ENCODE measurements around the gene LSM11.

LSM11 gene

DNA sequence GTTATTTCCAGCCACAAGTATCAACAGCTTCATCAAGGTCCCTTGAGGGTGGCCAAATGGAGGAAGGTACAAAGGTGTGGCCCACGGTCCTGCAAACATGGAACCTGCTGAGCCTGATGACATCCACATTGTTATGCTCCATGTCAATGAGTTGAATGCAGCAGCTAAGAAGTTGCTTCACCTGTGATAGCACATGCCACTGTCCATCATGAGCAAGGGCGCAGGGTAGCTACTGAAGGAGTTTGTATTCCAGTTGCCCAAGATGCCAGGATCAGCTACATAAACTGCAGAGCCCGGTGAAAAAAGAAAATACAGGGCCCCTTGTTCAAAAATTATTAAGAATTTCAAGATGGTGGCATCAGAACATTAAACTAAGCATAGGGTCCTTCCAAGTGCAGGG lies 24.2 kb downstream of the LSM11 start:
- TF ChIP-seq, protein P1, sequence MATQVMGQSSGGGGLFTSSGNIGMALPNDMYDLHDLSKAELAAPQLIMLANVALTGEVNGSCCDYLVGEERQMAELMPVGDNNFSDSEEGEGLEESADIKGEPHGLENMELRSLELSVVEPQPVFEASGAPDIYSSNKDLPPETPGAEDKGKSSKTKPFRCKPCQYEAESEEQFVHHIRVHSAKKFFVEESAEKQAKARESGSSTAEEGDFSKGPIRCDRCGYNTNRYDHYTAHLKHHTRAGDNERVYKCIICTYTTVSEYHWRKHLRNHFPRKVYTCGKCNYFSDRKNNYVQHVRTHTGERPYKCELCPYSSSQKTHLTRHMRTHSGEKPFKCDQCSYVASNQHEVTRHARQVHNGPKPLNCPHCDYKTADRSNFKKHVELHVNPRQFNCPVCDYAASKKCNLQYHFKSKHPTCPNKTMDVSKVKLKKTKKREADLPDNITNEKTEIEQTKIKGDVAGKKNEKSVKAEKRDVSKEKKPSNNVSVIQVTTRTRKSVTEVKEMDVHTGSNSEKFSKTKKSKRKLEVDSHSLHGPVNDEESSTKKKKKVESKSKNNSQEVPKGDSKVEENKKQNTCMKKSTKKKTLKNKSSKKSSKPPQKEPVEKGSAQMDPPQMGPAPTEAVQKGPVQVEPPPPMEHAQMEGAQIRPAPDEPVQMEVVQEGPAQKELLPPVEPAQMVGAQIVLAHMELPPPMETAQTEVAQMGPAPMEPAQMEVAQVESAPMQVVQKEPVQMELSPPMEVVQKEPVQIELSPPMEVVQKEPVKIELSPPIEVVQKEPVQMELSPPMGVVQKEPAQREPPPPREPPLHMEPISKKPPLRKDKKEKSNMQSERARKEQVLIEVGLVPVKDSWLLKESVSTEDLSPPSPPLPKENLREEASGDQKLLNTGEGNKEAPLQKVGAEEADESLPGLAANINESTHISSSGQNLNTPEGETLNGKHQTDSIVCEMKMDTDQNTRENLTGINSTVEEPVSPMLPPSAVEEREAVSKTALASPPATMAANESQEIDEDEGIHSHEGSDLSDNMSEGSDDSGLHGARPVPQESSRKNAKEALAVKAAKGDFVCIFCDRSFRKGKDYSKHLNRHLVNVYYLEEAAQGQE (IDR thresholded peaks at IDR 0.05; ENCODE audit: insufficient replicate concordance, low read depth) = no peak
- TF ChIP-seq, protein P2, sequence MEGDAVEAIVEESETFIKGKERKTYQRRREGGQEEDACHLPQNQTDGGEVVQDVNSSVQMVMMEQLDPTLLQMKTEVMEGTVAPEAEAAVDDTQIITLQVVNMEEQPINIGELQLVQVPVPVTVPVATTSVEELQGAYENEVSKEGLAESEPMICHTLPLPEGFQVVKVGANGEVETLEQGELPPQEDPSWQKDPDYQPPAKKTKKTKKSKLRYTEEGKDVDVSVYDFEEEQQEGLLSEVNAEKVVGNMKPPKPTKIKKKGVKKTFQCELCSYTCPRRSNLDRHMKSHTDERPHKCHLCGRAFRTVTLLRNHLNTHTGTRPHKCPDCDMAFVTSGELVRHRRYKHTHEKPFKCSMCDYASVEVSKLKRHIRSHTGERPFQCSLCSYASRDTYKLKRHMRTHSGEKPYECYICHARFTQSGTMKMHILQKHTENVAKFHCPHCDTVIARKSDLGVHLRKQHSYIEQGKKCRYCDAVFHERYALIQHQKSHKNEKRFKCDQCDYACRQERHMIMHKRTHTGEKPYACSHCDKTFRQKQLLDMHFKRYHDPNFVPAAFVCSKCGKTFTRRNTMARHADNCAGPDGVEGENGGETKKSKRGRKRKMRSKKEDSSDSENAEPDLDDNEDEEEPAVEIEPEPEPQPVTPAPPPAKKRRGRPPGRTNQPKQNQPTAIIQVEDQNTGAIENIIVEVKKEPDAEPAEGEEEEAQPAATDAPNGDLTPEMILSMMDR (IDR thresholded peaks at IDR 0.05; ENCODE audit: insufficient read depth, low read length) = no peak
- TF ChIP-seq SPI1 (IDR thresholded peaks at IDR 0.05; ENCODE audit: borderline replicate concordance, low read depth) = no peak
- no peak for TF ChIP-seq POLR2AphosphoS5 (IDR thresholded peaks at IDR 0.05; ENCODE audit: low read depth)
- TF ChIP-seq GABPA (IDR thresholded peaks at IDR 0.05; ENCODE audit: low read depth) = no peak
- Histone ChIP-seq H3K27me3 (ENCODE audit: insufficient read depth, poor library complexity, severe bottlenecking) (no peaks in the 10 kb centered on the region), H3K4me3 (replicated peaks; ENCODE audit: insufficient read depth, low read length) (no peak overlapping the region), H3K27ac (replicated peaks) (no peak overlapping the region)
- DNase-seq (ENCODE audit: low read depth in 1 of 2, low spot score in 1 of 2) = no peak

DNA sequence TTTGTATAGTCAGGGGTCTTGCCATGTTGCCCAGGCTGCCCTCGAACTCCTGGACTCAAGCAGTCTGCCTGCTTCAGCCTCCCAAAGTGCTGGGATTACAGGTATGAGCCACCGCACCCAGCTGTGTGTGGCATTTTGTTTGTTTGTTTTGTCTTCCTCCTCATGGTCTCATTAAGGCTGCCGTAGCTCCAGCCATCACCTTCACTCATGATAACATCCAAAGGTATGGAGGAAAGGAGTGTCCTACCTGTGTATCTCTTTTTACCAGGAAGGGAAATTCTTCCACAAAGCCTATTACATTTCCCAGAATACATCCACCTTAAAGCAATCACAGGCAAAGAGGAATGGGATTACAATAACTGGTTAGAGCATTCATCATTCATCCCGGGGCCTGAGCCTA lies 27.2 kb downstream of the LSM11 start:
- no peak for DNase-seq (ENCODE audit: low read depth in 1 of 2, low spot score in 1 of 2)

DNA sequence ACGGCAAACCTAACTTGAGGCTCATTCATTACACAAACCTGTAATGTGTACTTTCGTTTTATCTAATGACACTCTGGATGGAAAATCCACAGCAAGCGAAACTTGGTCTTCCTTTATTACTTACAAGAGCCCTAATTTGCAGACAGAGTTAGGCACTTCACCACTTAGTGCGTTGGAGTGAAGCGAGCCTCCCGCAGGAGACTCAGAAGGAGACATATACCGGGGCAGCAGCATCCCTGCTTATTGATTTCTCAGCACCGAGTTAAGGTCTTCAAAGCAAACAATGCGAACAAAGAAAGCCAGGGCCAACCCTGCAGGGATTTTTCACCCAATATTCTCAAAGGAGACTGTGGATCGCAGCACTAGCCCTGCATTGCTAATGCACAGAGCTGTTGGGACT lies 28.6 kb downstream of the LSM11 start:
- TF ChIP-seq, protein P1 (IDR thresholded peaks at IDR 0.05; ENCODE audit: insufficient replicate concordance, low read depth) = no peak
- Histone ChIP-seq H3K4me3 (replicated peaks; ENCODE audit: insufficient read depth, low read length) (no peak overlapping the region), H3K27me3 (ENCODE audit: insufficient read depth, poor library complexity, severe bottlenecking) (no peaks in the 10 kb centered on the region), H3K27ac (replicated peaks) (no peak overlapping the region)
- DNase-seq (ENCODE audit: low read depth in 1 of 2, low spot score in 1 of 2) = no peak

More for the DNA sequence above, 27.2 kb downstream of the LSM11 start:
- TF ChIP-seq, protein P1 (IDR thresholded peaks at IDR 0.05; ENCODE audit: insufficient replicate concordance, low read depth) = no peak
- TF ChIP-seq, protein P2 (IDR thresholded peaks at IDR 0.05; ENCODE audit: insufficient read depth, low read length) = no peak
- TF ChIP-seq GABPA (IDR thresholded peaks at IDR 0.05; ENCODE audit: low read depth) (no peak), SPI1 (IDR thresholded peaks at IDR 0.05; ENCODE audit: borderline replicate concordance, low read depth) (no peak), POLR2AphosphoS5 (IDR thresholded peaks at IDR 0.05; ENCODE audit: low read depth) (no peak)
- no peak overlapping the region for H3K4me3 ChIP-seq (replicated peaks; ENCODE audit: insufficient read depth, low read length)
- no peak overlapping the region for H3K27ac ChIP-seq (replicated peaks)
- no peaks in the 10 kb centered on the region for H3K27me3 ChIP-seq (ENCODE audit: insufficient read depth, poor library complexity, severe bottlenecking)

Measured in HL-60 (cell line).